Measurements from ENCODE around the gene BRPF1. TPM values are rescaled to one million over a fixed set of nuclear protein-coding genes. Genes with fewer than 3 reads are reported as not detected.
A peak's percentile ranks its signal among the peaks of the same experiment; 100 is the strongest.
"Not testable (repeated sequence)": the region's sequence is repeated elsewhere in the genome, so short reads cannot be mapped to it uniquely, and the experiment has no call there.

BRPF1 gene
- total RNA-seq, 8 experiments from 2014 or later, result 9.7 to 22.7 (median 13.6) TPM

DNA sequence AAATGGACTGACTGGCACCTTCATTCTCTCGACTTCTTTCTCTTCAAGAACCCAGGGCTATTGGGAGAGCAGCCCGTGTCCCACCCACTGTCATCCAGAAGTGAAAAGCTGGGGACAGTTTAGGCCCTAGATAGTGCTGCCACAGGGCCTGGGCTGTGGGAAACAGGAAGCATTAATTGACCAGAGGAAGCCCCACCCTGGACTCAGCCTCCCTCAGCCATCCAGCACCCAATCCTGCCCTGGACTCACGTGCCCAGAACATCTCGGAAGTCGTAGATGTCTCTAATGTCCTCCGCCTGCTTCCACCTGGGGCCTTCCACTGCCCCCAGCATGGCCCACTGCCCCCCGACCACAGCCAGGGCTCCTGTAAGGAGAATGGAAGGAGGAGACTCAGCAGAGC, 35.9 kb downstream of the BRPF1 start:
- peaks cover 10 to 12% of the 10 kb centered on the region in 2 donors for H3K4me1 ChIP-seq (replicated peaks in 1 of 2)
- H3K4me3 ChIP-seq, result no peak overlapping the region
- in situ Hi-C loops (cut with MboI; ENCODE audit: low pct_unique_long_range_greater_than_20kb in 2 of 9, low sequenced_read_pairs in 9 of 9, unreplicated experiment in 9 of 9), result no loop called here
- 45 to 88% (median 77%) methylated on average over 1 to 6 of the region's 7 CpGs; no CpG with 5 or more reads in 4 of the 10 experiments for WGBS, 10 experiments
- ATAC-seq (replicated peaks in 6 of 8), result peak in 2 of 8 experiments; percentile 21 to 30
- no peak overlapping the region for H3K27ac ChIP-seq

DNA sequence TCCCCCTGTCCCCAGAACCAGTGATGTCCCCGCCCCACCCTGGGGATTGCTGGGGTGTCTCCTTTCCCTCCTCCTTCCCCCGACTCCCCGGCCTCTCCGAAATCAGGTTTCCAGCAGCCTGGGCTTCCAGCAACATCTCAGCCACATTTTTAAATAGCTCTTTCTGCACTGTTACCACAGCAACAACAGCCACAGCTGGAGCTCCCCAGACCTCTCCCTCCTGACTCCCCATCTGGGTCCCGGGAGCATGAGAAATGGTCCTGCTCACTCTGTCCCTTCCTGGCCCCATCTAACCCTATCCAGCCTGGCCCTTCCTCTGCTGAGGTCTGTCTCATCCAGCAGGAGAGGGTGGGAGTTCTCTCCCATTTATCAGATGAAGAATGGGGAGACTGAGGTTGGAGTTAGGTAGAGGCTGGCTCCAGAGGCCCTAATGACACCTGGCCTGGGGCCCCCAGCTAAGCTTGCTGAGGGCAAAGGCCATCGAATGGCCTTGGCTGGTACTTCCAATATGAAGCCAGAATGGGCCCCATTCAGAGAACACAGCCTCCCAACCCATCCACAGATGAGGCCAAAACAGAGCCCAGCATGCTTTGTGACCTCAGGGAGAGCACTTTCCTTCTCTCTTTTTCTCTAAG, 36.7 kb downstream of the BRPF1 start:
- Histone ChIP-seq H3K4me3 (no peak overlapping the region), H3K27ac (no peak overlapping the region), H3K4me1 (replicated peaks in 1 of 2) (peaks cover 10 to 12% of the 10 kb centered on the region in 2 donors)
- in situ Hi-C loops (cut with MboI; ENCODE audit: low pct_unique_long_range_greater_than_20kb in 2 of 9, low sequenced_read_pairs in 9 of 9, unreplicated experiment in 9 of 9), result no loop called here
- 60 to 100% methylated on average over 1 of the region's 6 CpGs; no CpG with 5 or more reads in 8 of the 10 experiments for WGBS, 10 experiments
- ATAC-seq (replicated peaks in 6 of 8), result peak in 1 of 8 experiments; percentile 4

DNA sequence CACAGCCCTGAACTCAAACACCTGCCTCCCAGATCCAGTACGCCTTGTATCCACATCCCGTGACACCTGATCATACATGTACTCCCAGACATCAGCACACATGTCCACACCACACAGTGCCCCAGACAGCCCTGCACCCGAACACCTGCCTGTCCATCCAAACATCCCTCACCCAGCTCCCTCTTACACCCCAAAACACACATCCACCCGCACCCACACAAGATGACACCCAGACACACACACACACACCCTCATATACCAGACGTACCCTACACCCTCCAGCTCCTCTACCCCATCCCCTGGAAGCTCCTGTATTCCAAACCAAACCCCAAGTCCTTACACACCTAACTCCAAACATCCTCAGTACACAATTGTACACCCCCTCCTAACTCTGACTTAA, 37.5 kb downstream of the BRPF1 start:
- Histone ChIP-seq H3K4me1 (replicated peaks in 1 of 2) (peaks cover 10 to 12% of the 10 kb centered on the region in 2 donors), H3K27ac (no peak overlapping the region), H3K4me3 (peak overlapping the region in 4 of 5 donors; percentile 27 to 43 (median 31))
- in situ Hi-C loops (cut with MboI; ENCODE audit: low pct_unique_long_range_greater_than_20kb in 2 of 9, low sequenced_read_pairs in 9 of 9, unreplicated experiment in 9 of 9), result no loop called here
- peak in 3 of 8 experiments; percentile 1 to 3 (median 2) for ATAC-seq (replicated peaks in 6 of 8)
- 20 to 100% (median 88%) methylated on average over 1 to 3 of the region's 5 CpGs; no CpG with 5 or more reads in 2 of the 10 experiments for WGBS, 10 experiments

DNA sequence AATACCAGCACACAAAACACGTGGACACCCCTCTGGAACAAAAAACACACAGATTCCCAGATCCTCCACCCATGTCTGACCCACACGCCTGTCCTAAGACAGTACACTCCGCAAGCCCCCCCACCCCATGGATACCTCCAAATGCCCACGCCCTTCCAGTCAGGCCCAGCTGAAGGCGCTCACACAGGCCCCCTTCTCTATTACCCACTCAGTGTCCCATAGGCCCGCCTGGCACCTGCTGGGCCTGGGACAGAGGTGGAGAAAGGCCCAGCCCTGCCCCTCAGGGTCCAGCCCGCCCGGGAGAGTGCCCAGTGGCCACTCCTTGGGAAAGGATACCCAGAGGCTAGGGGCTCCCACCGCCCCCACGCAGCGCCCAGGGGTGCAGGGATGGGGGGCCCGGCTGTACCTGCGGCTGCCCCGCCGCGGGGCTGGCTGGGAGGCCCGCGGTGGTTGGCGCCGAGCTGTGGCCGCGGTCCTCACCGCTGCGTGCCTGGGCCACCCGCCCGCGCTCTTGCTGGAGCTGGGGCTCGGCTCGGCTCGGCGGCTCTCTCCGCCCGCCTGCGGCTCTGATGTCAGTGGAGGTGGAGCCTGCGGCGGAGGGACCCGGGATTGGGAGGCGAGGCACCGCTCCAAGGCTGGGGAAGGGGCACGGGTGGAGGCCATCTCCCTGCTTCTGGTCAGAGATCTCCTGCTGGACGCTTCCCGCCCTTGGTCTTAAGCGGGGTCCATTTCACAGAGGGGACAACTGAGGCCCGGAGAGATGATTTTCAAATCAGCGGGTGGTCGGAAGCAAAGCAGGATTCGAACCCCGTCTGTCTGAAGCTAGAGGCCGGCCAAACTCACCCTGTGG, 38.1 kb downstream of the BRPF1 start, which contains the start of gene CAMK1:
TSS of gene CAMK1 (minus strand) at position 522 of the 850 bp plus-strand sequence. CDS start 2,198 bp downstream, outside the sequence.
- 0 to 80% (median 16%) methylated on average over 2 to 15 of the region's 49 CpGs; no CpG with 5 or more reads in 5 of the 10 experiments for WGBS, 10 experiments
- in situ Hi-C loops (cut with MboI; ENCODE audit: low pct_unique_long_range_greater_than_20kb in 2 of 9, low sequenced_read_pairs in 9 of 9, unreplicated experiment in 9 of 9), result no loop called here
- Histone ChIP-seq H3K4me3 (peak within 1 kb of the TSS; percentile 27 to 43 (median 33)), H3K27ac (no peak within 1 kb of the TSS), H3K4me1 (replicated peaks in 1 of 2) (peaks cover 10 to 12% of the 10 kb centered on the region in 2 donors)
- peak; percentile 90 to 97 (median 93) for ATAC-seq (replicated peaks in 6 of 8)

DNA sequence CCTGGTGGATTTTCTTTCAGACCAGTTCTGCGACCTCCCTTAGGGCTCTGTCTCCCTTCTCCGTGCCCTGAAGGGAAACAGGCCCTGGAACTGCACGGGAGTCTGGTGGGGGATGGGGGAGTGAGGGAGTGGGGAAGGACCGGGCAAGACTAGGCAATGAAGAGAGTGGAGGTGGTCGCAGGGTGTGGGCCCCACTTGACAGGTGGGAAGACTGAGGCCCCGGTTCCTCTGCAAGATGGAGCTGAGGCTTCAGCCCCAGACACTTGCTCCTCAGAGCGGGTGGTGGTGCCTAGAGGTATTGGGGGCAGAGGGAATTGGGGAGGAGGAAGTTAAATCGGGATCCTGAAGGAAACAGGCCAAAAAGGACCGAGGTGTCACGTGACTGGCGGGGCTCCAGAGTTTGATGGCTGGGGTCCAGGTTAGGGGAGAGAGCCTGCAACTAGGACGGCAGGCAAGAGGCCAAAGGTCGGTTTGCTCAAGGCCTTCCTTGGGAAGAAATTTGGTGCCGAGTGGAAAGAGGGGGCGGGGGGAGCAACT, 38.8 kb downstream of the BRPF1 start:
- in situ Hi-C loops (cut with MboI; ENCODE audit: low pct_unique_long_range_greater_than_20kb in 2 of 9, low sequenced_read_pairs in 9 of 9, unreplicated experiment in 9 of 9), result no loop called here
- Histone ChIP-seq H3K27ac (no peak overlapping the region), H3K4me3 (peak overlapping the region; percentile 27 to 43 (median 33)), H3K4me1 (replicated peaks in 1 of 2) (peaks cover 10 to 12% of the 10 kb centered on the region in 2 donors)
- no peak for ATAC-seq (replicated peaks in 6 of 8)
- WGBS, 10 experiments, result 0 to 100% (median 68%) methylated on average over 1 to 3 of the region's 15 CpGs; no CpG with 5 or more reads in 4 of the 10 experiments

DNA sequence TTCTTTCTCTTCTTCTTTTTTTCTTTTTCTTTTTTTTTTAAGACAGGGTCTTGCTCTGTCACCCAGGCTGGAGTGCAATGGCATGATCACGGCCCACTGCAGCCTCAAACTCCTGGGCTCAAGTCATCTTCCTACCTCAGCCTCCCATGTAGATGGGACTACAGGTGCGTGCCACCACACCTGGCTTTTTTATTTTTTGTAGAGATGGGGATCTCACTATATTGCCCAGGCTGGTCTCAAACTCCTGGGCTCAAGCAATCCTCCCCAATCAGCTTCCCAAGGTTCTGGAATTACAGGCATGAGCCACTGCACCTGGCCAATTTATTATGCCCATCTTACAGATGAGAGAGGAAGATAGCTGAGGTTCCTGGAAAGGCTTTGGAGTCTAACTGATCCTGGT, 39.5 kb downstream of the BRPF1 start:
- H3K4me3 ChIP-seq; H3K27ac ChIP-seq; ATAC-seq (replicated peaks in 6 of 8); in situ Hi-C loops (cut with MboI; ENCODE audit: low pct_unique_long_range_greater_than_20kb in 2 of 9, low sequenced_read_pairs in 9 of 9, unreplicated experiment in 9 of 9): not testable (repeated sequence)
- 86 to 100% (median 94%) methylated on average over 1 to 2 of the region's 2 CpGs; no CpG with 5 or more reads in 2 of the 10 experiments for WGBS, 10 experiments
- H3K4me1 ChIP-seq (replicated peaks in 1 of 2), result peaks cover 8 to 12% of the 10 kb centered on the region in 2 donors

DNA sequence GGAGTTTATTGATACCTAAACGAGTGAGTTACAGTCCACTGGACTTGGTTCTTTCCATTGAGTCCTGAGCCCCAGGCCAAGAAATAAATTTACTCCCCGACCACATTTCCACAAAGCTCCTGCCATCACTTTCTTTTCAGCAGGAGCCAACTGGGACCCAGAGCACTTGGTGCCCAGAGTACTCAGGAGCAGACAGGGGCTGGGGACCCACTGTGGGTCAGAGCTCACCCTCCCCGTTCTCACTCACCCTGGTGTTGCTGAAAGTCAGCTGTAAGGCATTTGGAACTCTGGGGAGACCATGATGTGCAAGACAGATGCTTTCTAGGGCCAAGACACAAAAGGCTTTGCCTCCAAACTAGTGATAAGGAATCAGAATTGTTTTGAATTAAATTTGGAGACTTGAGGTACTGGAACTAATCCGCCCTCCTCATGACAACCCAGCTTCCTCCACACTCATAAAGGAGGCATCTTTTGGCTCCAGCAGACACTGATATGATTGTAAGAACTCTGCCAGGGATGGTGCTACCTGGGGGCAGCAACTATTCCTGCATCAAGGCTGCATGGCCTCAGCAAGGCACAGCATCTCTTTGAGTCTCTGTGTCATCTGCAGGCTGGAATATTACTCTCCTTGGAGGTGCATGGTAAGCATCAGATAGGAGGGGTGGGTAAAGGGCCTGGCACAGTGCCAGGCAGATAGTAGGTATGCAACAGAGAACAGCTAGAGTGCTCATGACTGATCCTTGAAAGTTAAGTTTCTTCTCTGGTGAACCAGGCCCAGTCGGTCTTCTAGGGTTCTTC, 45.6 kb downstream of the BRPF1 start:
- no peak for ATAC-seq (replicated peaks in 6 of 8)
- no peak overlapping the region for H3K27ac ChIP-seq
- H3K4me1 ChIP-seq (replicated peaks in 1 of 2), result no peaks in the 10 kb centered on the region
- 46 to 100% (median 68%) methylated on average over 1 to 4 of the region's 5 CpGs; no CpG with 5 or more reads in 2 of the 10 experiments for WGBS, 10 experiments
- in situ Hi-C loops (cut with MboI; ENCODE audit: low pct_unique_long_range_greater_than_20kb in 2 of 9, low sequenced_read_pairs in 9 of 9, unreplicated experiment in 9 of 9), result no loop called here
- no peak overlapping the region for H3K4me3 ChIP-seq

DNA sequence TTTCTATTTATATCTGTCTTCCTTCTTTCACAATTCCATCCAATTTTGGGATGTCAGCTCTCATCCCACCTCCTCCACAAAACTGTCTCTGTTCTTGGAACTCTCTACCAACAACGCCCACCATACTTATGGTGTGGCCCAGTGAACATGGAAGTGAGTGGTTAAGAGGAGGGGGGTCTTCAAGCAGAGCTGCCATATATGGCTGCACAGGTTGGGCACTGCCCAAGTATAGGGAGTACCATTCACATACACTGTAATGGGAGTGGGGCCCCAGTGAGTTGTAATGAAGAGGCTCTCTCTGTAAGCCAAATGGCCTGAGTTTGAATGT, 46.1 kb downstream of the BRPF1 start:
- H3K4me1 ChIP-seq (replicated peaks in 1 of 2), result no peaks in the 10 kb centered on the region
- no peak overlapping the region for H3K4me3 ChIP-seq
- no peak for ATAC-seq (replicated peaks in 6 of 8)
- no peak overlapping the region for H3K27ac ChIP-seq
- in situ Hi-C loops (cut with MboI; ENCODE audit: low pct_unique_long_range_greater_than_20kb in 2 of 9, low sequenced_read_pairs in 9 of 9, unreplicated experiment in 9 of 9), result no loop called here
- WGBS, 10 experiments, result 80 to 100% (median 83%) methylated on average over 1 of the region's 1 CpG; no CpG with 5 or more reads in 5 of the 10 experiments

DNA sequence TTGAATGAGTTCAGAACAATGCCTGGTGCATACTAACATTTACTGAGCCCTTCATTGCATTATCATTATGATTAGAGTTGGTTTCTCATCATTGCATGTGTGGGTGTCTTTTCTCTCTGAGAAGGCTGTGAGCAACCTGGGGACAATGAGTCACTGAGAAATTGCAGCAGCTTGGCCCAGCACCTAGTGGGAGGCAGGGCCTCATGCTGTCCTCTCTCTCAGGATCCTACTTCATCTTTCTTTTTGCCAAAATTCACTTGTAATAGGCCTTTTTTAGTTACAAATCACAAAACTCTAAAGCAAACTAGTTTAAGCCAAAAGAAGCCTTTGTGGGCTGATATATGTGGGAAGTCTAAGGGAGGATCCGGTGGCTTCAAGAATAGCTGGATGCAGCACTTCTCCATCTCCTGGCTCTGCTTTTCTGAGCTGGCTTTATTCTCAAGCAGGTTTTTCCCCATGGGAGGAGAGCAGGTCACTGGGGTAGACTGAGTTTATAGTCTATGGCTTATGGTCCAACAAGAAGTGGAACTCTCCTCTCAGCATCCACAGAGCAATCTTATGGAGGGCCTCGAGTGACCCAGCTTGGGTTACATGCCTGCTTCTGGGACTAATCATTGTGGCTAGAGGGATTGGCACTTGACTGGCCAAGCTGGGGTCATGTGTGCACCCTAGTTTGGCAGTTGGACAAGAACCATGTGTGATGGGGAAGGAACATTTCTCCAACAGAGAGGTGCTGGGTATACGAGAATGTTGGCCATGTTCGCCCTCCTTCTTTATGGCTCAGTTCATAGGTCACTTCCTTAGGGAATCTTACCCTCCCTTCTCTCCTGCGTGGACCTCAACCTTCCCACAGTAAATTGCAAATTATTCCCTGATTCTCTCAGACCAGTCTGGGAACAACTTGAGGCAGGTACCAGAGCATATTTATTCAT, 46.9 kb downstream of the BRPF1 start:
- in situ Hi-C loops (cut with MboI; ENCODE audit: low pct_unique_long_range_greater_than_20kb in 2 of 9, low sequenced_read_pairs in 9 of 9, unreplicated experiment in 9 of 9), result no loop called here
- WGBS, 10 experiments, result 67 to 100% (median 86%) methylated on average over 1 to 4 of the region's 5 CpGs; no CpG with 5 or more reads in 1 of the 10 experiments
- Histone ChIP-seq H3K4me1 (replicated peaks in 1 of 2) (no peaks in the 10 kb centered on the region), H3K27ac (peak overlapping the region in 1 of 2 donors; percentile 17), H3K4me3 (no peak overlapping the region)
- ATAC-seq (replicated peaks in 6 of 8), result peak in 2 of 8 experiments; percentile 15 to 24

DNA sequence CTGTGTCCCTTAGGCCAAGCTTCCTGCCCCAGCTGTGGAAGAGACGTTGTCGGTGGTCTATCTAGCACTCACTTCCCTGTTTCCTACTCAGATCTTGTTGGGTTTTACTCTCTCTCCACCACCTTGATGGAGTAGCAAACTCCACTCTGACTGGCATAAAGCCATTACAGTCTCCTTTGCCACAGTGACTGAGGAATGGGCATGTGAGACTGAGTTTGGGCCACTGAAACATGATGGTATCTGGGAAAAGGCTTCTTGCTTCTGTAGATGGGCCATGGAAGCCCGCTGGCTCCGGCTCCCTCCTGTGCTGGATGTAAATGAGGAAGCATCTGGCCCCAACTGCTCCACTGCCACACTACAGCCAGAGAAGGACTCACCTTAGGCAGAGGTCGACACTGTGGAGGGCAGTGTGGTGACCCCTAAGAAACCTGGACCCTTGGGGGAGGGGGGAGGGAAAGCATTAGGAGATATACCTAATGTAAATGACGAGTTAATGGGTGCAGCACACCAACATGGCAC, 47.6 kb downstream of the BRPF1 start:
- no peak for ATAC-seq (replicated peaks in 6 of 8)
- WGBS, 10 experiments, result 80 to 100% (median 100%) methylated on average over 1 to 4 of the region's 6 CpGs; no CpG with 5 or more reads in 7 of the 10 experiments
- Histone ChIP-seq H3K27ac (no peak overlapping the region), H3K4me1 (replicated peaks in 1 of 2) (no peaks in the 10 kb centered on the region), H3K4me3 (no peak overlapping the region)
- in situ Hi-C loops (cut with MboI; ENCODE audit: low pct_unique_long_range_greater_than_20kb in 2 of 9, low sequenced_read_pairs in 9 of 9, unreplicated experiment in 9 of 9), result no loop called here

DNA sequence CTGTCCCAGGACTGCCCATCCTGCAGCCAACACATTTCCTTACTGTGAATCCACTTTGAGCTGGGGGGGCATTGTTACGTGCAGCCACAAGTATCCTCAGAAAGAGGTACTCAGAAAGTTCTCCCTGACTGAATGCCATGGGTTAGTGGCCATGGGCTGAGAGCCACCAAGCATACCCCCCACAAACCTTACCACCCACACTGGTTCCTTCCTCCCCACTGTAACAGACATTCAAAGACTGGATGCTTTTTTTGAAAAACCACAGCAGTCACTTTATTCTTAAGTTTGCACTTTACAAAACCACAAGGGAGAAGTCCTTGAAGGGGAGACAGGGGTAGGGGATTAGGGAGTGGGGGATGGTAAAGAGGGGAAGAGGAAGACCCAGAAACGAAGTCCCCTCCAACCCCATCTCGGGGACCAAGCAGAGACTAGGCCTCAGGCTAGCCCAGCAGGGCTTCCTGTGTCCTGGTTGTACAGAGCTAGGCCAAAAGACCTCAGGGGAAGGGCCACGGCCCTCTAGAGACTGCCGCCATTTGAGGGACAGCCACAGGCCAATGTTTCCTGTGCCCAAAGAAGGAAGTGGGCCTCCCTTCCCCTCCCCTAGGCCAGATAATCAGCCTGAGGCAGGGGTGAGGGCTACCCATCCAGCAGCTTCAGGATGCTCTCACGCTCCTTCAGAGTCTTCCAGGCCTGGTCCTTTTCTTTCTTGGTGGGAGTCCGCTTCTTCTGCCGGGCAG, 48.4 kb downstream of the BRPF1 start:
- in situ Hi-C loops (cut with MboI; ENCODE audit: low pct_unique_long_range_greater_than_20kb in 2 of 9, low sequenced_read_pairs in 9 of 9, unreplicated experiment in 9 of 9), result no loop called here
- no peak overlapping the region for H3K4me3 ChIP-seq
- no peak for ATAC-seq (replicated peaks in 6 of 8)
- H3K27ac ChIP-seq, result no peak overlapping the region
- H3K4me1 ChIP-seq (replicated peaks in 1 of 2), result no peaks in the 10 kb centered on the region
- WGBS, 10 experiments, result 61 to 100% (median 80%) methylated on average over 1 to 4 of the region's 8 CpGs; no CpG with 5 or more reads in 4 of the 10 experiments
